ENCODE measurements around the gene TAGLN. TPM values are rescaled to one million over a fixed set of nuclear protein-coding genes. Genes with fewer than 3 reads are reported as not detected.

TAGLN gene
- polyA plus RNA-seq, 1 experiment, result 3,100 TPM

- no peak for DNase-seq (ENCODE audit: low read depth, low spot score)
- ChIA-PET CTCF (interaction anchor here (1.0 to 1.5 kb wide), 6 partner anchors 9 to 418 kb away, joined by 3 to 7 read pairs (median 4); no protein-coding TSS in a partner anchor), POLR2A (interaction anchor here (1.3 kb wide), 1 partner anchor 16 kb away, joined by 4 read pairs; the partner anchor contains the start of gene PAFAH1B2)
- no peak overlapping the region for H3K27ac ChIP-seq (ENCODE audit: low read depth, low read length)
- H3K9me3 ChIP-seq (ENCODE audit: control insufficient read depth, insufficient read depth, low read length), result no peaks in the 10 kb centered on the region
- no peak overlapping the region for H3K4me3 ChIP-seq (ENCODE audit: low read depth, low read length)
- no peaks in the 10 kb centered on the region for H3K27me3 ChIP-seq (ENCODE audit: control insufficient read depth, insufficient read depth, low read length)
- TF ChIP-seq CTCF (IDR thresholded peaks at IDR 0.05; ENCODE audit: low read depth, low read length), result no peak
Observed at GRCh38 chr11:117160826-117161225, 38.3 kb upstream of the TAGLN start.

- Histone ChIP-seq H3K27ac (ENCODE audit: low read depth, low read length) (no peak overlapping the region), H3K4me3 (ENCODE audit: low read depth, low read length) (no peak overlapping the region), H3K27me3 (ENCODE audit: control insufficient read depth, insufficient read depth, low read length) (no peaks in the 10 kb centered on the region), H3K9me3 (ENCODE audit: control insufficient read depth, insufficient read depth, low read length) (no peaks in the 10 kb centered on the region)
- no peak for TF ChIP-seq CTCF (IDR thresholded peaks at IDR 0.05; ENCODE audit: low read depth, low read length)
- POLR2A ChIA-PET, result no interaction called here
- DNase-seq (ENCODE audit: low read depth, low spot score), result no peak
- CTCF ChIA-PET, result interaction anchor here (0.7 to 1.4 kb wide), 3 partner anchors 12 to 375 kb away, joined by 3 to 6 read pairs (median 3); partner anchors contain the start of genes APOA5 and SIDT2
Observed at GRCh38 chr11:117166491-117166890, 32.7 kb upstream of the TAGLN start.

- no peak for DNase-seq (ENCODE audit: low read depth, low spot score)
- Histone ChIP-seq H3K4me3 (ENCODE audit: low read depth, low read length) (no peak overlapping the region), H3K27me3 (ENCODE audit: control insufficient read depth, insufficient read depth, low read length) (no peaks in the 10 kb centered on the region), H3K27ac (ENCODE audit: low read depth, low read length) (no peak overlapping the region), H3K9me3 (ENCODE audit: control insufficient read depth, insufficient read depth, low read length) (no peaks in the 10 kb centered on the region)
- CTCF ChIA-PET, result interaction anchor here (0.6 to 2.0 kb wide), 6 partner anchors 9 to 376 kb away, joined by 3 to 9 read pairs (median 4); no protein-coding TSS in a partner anchor
- no peak for TF ChIP-seq CTCF (IDR thresholded peaks at IDR 0.05; ENCODE audit: low read depth, low read length)
- POLR2A ChIA-PET, result interaction anchor here (0.6 to 1.9 kb wide), 5 partner anchors 9 to 49 kb away, joined by 4 to 20 read pairs (median 6); partner anchors contain the start of genes PAFAH1B2 and SIDT2
Observed at GRCh38 chr11:117169736-117170135, 29.4 kb upstream of the TAGLN start.

GRCh38 chr11:117170210-117170609 is 29.0 kb upstream of the TAGLN start:
- Histone ChIP-seq H3K27me3 (ENCODE audit: control insufficient read depth, insufficient read depth, low read length) (no peaks in the 10 kb centered on the region), H3K4me3 (ENCODE audit: low read depth, low read length) (no peak overlapping the region), H3K27ac (ENCODE audit: low read depth, low read length) (no peak overlapping the region), H3K9me3 (ENCODE audit: control insufficient read depth, insufficient read depth, low read length) (no peaks in the 10 kb centered on the region)
- ChIA-PET CTCF (interaction anchor here (0.6 to 2.0 kb wide), 6 partner anchors 10 to 377 kb away, joined by 3 to 9 read pairs (median 4); no protein-coding TSS in a partner anchor), POLR2A (interaction anchor here (0.6 to 1.9 kb wide), 6 partner anchors 9 to 290 kb away, joined by 4 to 20 read pairs (median 6); partner anchors contain the start of genes PAFAH1B2 and SIDT2)
- no peak for DNase-seq (ENCODE audit: low read depth, low spot score)
- no peak for TF ChIP-seq CTCF (IDR thresholded peaks at IDR 0.05; ENCODE audit: low read depth, low read length)

GRCh38 chr11:117171007-117171403 is 28.2 kb upstream of the TAGLN start:
- no peak for TF ChIP-seq CTCF (IDR thresholded peaks at IDR 0.05; ENCODE audit: low read depth, low read length)
- H3K9me3 ChIP-seq (ENCODE audit: control insufficient read depth, insufficient read depth, low read length), result no peaks in the 10 kb centered on the region
- no peak overlapping the region for H3K27ac ChIP-seq (ENCODE audit: low read depth, low read length)
- no peak overlapping the region for H3K4me3 ChIP-seq (ENCODE audit: low read depth, low read length)
- no peaks in the 10 kb centered on the region for H3K27me3 ChIP-seq (ENCODE audit: control insufficient read depth, insufficient read depth, low read length)
- no peak for DNase-seq (ENCODE audit: low read depth, low spot score)
- ChIA-PET POLR2A (interaction anchor here (0.7 to 1.9 kb wide), 2 partner anchors 8 to 291 kb away, joined by 5 to 20 read pairs; partner anchors contain the start of gene SIDT2), CTCF (no interaction called here)
